HG03066 (cell line): ENCODE measurements around the gene P3R3URF.

Source experiments
- ATAC-seq: cut with Tn5 transposase; IDR thresholded peaks from one replicate; pipeline ENCODE4 v1.9.1; 2021; ENCODE audit warnings: low read depth; ENCODE audit not compliant: unreplicated experiment

Gene P3R3URF

GRCh38 chr1:46134660-46135331 lies 41.5 kb downstream of the P3R3URF start:
- ATAC-seq = no peak

DNA sequence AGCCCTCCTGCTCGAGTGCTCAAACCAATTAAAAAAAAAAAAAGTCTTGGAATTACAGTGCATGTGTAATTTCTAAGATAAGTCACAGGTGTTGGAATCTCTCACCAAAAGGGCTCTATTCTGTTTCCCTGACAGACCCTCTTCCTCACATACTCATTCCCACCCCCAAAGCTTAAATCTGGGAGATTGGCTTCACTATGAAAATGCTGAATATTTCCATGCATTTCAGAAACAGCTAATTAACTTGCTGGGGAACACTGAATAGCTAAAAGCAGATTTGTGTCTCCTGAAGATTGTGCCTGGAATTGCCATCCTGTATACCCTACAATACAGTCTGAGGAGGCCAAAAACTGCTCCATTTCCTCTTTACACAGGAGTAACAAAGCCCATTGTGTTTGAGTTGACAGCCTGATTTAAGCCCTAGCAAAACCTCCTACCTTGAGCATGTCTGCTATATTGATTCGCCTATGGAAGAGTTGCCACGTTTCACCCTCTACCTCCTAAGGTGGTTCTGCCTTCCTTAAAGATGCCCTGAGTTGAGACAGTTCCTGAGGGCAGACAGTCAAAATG lies 42.4 kb downstream of the P3R3URF start:
- ATAC-seq = no peak

DNA sequence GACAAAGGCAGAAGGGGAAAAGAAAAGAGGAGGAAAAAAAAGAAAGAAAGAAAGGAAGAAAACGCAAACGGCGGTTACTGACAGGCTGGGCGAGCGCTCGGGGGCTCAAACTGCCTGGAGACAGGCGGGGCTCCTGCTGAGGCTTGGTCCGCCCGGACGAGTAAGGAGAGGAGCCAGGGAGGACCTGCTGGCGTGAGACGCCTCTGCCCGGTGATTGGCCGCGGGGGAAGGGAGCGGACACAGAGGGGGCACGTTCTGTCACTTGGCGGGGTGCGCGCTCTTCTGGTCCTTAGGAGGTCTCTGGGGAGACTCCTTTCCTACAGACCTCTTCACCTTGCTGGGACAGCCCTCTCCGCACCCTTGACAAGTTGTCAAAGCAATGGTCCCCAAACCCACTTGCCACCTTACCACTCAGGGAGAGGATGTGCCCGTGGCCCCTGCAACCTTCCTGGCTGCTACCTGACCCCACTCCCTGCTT lies 43.1 kb downstream of the P3R3URF start:
- peak; percentile 57 for ATAC-seq

GRCh38 chr1:46132529-46133180 lies 43.6 kb downstream of the P3R3URF start, which contains the start of gene PIK3R3:
PIK3R3 (minus strand) TSS chr1:46132629; CDS start chr1:46131952, 677 bp downstream.
- peak; percentile 88 for ATAC-seq

DNA sequence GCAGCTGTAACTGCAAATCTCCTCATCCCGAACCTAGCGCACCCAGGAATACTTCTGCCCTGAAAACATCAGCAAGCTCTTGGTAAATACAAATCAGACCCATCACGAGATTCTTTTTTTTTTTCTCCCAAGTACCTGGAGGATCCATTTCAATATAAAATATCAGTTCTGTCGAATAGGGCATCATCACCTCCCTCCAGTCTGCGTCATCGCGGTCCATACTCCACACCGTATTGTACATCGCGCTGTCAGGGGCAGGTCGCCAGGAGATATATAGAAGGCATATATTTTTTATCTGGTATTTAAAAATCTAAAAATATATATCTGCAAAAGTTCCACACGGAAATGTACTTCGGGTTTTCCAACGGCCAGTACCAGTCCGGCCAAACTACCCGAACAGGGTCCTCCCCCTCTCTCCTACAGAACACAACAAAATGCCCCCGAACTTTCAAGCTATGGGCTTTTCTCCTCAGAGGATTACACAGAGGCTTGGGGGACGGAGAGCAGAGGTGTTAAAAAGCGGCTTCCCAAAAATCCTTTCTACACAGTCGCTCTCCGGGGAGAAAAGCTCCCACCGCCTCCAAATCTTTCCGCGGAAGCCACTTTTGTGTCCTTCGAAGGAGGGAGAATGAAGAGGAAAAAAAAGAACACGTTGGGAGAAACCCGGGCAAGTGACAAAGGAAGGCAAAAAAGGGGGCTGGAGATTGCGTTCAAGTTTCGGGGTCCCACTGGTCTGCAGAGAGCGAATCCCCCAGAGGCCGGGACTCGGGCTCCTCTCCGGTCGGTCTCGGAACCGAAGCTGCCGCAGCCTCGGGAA lies 44.4 kb downstream of the P3R3URF start:
- no peak for ATAC-seq

- no peak for ATAC-seq
Observed at GRCh38 chr1:46131093-46131492, 45.2 kb downstream of the P3R3URF start.

DNA sequence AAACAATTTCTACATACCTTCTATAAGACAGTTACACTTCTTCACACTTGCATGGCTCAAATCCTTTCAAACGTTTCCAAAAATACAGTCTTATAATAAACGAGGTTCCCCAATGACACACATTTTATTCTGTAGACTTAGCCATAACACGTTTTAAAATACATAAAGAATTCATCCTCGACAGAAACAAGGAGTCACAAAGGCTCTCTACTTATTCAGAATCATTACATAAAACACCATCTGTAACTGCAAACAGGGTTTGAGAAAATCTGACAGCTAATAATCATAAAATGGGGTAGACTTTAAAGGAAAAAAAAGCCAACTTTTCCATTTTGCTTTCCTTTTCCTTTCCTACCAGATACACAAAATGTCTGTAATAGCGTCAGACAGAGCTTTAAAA lies 45.7 kb downstream of the P3R3URF start:
- ATAC-seq = no peak

- no peak for ATAC-seq
Observed at GRCh38 chr1:46130121-46130520, 46.2 kb downstream of the P3R3URF start.

GRCh38 chr1:46128344-46128743 lies 47.9 kb downstream of the P3R3URF start:
- ATAC-seq = no peak
